NCI-H69 (cell line): ENCODE results near the gene DHX16.
A peak's percentile ranks its signal among the peaks of the same experiment; 100 is the strongest.

Source experiments
- DNase-seq: peaks from one replicate; lab custom pipeline; 2025; lab: John Stamatoyannopoulos, UW

DHX16 gene

DNA sequence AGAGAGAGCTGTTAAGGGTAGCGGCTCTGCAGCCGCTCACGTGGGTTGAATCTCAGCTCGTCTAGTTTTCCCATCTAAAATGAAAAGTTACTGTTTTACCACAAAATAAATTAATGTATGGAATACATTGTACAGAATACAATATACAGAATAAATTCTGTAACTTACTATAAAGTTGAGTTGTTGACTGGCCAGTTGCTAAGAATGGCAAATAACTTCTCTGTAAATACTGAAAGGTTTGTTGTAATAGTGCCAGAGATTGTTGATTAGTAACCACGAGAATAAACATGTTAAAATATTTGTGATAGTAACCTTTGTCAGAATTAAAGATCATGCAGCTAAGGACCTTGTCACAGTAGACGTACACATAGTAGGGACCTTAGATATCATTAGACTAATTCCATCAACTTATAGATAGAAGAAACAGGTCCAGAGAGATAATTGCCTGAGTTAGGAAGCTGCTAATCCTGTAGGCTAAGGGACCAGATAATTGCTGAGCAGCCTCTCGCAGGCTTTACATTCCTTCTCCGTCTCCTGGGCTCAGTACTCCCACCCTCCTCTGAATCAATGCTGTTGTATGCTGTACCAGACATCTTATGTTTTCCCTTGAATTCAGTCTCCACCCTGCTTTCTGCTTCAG is 18.5 kb upstream of the DHX16 start:
- peak; percentile 76 for DNase-seq

DNA sequence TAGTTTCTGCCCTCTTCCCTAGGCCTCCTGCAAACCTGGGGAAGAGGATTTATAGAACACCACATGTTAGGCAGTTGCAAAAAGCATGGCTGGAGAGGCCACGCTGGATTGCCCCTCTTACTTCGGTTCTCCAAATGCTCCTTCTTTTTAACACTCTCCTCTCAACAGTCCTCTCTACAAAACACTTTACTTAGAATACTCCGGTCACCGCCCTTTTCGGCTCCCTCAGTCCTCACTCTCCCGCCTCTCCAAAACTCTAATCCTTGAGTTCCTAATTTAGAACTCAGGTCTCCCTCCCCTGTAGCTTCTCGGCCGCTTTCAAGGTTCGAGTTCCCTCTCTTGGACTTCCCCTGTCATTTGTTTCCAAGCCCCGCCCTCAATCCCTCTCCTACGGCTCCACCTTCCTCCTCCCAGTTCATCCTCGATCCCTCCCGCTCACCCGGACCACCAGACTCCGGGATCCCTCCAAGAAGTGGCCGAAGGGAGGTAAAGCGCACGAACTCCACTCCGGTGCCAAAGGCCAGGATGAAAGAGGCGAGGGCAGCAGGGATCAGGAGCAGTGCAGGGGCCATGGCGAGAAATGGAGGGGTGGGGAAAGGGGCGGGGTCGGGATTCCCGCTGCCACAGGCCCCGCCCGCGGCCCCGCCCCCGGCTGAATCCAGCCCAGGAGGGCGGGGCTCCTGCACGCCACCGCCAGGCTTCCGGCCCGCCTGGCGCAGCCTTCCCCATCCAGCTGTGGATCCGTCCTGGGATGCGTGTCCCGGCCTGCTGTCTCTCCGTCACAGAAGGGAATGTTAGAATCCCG is 17.8 kb upstream of the DHX16 start, which contains the start of gene NRM:
TSS of gene NRM (minus strand) at position 582 of the 805 bp plus-strand sequence. CDS start at position 572, 10 bp downstream.
- DNase-seq = peak; percentile 95

DNA sequence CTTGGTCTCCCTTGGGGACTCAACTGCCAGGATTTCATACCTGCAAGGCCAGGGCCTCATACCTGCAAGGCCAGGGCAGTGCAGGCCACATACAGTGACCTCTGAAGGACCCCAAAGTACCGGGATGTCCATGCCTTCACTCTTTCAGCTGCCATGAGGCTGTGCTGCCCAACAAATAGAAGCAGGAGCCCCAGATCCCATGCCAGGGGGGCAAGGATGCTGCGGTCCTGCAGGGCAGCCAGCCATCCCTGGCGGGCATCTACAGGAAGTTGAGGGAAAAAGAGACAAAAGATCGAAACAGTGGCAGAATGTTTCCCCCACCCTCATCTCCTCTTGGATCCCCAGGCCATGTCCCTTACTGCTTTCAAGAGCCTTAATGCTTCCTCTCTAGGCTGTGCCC is 17.2 kb upstream of the DHX16 start:
- no peak for DNase-seq

DNA sequence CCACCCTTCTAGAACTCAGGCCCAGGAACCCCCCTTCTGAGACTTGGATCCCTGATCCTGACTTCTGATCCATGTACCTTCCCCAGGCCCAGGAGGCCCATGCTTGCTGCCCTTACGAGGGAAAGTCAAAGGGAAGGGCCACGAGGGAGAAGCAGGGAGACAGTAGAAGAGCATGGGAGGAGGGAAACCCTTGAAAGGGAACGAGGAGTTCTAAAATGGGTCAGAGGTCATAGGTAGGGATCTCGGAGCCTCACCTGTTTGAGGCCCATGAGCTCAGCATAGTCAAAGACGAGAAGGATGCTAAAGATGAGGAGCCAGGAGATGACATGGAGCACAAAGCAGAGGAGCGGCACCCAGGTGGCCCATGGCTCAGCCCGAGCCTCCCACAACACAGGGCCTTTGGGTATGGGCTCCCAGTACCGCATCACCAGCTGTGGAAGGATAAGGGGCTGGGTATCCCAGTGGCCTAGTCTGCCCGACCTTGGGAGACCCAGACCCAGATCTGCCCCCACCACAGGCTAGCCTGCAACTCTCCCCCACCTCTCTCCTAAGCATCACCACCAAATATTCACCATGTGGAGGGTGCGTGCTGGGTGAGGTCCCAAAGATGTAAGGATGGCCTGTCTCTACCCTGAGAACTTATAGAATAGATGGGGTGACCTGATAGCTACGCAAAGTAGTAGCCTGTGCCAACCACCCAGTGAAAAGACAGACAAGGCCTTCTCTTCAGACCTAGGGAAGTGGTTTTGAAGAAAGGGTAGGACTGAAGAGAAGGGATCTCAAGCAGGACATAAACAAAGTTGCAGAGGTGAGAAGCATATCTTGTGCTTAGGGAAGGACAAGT is 16.4 kb upstream of the DHX16 start:
- no peak for DNase-seq

DNA sequence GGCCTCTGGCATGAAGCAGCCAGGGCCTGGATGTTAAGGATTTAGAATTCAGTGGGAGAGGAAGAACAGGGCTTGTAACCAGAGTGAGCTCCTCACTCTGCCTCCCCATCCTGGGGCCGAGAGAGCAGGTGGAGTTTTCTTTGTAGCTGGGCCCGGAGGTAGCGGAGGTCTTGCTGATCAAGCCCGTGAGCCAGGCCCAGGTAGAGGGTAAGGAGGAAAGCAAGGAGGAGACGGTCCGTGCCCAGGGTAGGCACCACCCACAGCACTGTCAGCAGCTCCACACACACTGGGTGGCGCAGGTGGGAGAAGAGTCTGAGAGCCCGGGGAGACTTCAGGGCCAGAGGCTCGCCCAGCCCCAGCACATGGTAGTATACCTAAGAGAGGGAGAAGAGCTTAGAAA is 15.8 kb upstream of the DHX16 start:
- peak; percentile 17 for DNase-seq

DNA sequence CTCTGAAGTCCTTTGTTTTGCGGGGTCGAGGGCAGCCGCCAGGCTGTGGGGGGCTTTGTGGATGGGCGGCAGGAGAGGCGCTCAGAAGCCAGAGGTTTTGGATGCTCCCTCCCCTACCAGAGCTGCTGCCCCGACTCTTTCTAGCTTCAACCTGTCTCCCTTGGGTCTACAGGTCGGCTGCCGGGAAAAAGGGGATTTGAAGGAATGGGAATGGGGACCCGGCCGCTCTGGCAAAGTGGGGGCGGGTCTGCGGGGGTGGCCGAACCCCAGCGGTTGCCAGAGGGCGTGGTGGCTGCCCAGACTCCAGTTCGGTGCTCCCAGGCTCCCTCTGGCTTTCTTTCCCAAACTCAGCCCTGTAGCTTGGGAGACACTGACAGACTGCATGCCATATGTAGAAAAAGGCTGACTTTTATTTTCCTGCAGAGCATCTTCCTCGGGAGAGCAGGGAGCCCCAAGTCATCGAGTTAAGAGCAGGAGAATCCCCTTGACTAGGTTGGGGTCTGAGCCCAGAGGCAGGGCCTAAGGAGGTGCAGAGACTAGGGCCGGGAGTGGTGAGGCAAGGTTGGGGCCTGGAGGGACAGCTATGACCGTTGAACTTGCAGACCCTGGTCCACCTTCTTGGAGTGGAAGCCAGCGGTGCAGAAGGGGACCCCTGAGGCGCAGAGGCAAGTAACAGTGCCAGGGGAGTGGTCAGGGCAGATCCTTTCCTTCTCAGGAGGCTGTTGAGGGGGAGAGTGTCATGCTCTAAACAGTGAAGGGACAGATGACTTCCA is 15.0 kb upstream of the DHX16 start:
- DNase-seq = no peak

DNA sequence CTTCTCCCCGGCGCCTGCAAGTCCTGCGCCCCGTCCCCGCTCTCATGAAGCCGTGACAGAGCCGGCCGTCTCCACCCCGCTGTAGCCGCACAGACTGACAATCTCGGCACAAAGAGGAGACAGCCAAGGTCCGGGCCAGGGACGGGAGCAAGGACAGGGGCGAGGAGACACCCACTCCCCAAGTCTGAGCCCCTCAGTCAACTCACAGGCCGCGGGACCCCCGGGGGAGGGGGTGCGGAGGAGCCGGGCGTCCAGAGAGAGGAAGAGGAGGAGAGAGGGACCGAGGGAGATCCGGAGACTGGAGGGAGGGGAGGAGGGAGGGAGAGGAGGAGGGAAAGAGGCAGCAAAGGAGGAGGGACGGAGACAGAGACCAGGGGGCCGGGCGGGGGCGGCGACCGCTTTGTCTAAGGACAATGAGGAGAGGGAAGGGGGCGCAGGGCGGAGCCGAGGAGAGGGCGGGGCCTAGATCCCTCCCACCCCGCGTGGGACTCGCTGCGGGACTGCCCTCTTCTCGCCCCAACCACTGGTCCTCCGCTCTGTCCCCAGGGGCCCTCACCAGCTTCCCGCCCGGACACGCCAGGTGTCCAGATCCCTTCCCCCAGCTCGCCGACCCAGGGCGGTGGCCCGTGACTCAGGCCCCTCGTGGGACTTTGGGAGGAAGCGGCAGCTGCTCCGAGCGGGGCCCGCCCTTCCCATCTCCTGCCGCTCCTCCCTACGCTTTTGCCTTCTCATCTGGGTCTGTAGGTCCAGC is 14.3 kb upstream of the DHX16 start:
- peak; percentile 97 for DNase-seq

DNA sequence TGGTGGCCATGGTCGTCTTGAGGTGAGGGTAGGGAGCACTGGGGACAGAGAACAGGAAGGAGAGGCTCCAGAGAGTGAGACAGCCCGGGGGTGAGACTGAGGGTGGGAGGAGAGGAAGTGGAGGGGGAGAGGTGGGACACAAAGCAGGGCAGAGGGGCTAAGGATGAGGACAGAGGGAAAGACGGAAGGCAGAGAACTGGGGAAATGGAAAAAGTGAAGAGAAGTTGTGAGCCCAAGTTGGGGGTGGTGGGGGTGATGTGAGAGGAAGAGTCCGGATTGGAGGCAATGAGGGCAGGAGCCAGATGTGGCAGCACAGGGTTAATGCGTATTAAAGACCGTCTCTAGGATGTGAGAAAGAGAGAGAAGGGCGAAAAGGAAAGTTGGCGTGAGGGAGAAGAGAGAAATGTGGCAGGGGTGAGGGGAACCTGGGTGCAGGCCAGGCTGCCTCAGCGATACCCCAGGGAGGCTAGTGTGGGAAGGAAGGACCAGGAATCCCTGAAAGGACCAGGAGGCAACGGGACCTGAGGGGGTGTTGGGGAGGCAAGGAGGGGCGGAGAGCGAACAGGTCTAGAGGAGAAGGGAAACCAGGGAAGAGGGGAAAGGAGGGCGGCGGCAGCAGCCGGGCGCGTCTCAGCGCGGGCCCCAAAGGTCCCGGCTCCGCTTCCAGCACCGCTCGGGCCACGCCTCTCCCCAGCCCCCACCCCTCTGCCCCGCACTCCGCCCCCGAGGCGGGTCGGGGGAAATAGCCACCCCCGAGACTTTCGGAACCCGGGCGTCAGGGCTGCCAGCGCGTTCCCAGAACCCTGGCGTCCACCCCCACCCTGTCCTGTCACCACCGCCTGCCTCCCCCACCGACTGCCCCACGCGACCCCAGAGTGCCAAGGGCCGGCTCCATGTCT is 13.5 kb upstream of the DHX16 start, which contains the start of gene PPP1R18:
TSS of gene PPP1R18 (minus strand) at position 637 of the 899 bp plus-strand sequence. CDS start at position 10, 627 bp downstream.
- peak; percentile 76 for DNase-seq

DNA sequence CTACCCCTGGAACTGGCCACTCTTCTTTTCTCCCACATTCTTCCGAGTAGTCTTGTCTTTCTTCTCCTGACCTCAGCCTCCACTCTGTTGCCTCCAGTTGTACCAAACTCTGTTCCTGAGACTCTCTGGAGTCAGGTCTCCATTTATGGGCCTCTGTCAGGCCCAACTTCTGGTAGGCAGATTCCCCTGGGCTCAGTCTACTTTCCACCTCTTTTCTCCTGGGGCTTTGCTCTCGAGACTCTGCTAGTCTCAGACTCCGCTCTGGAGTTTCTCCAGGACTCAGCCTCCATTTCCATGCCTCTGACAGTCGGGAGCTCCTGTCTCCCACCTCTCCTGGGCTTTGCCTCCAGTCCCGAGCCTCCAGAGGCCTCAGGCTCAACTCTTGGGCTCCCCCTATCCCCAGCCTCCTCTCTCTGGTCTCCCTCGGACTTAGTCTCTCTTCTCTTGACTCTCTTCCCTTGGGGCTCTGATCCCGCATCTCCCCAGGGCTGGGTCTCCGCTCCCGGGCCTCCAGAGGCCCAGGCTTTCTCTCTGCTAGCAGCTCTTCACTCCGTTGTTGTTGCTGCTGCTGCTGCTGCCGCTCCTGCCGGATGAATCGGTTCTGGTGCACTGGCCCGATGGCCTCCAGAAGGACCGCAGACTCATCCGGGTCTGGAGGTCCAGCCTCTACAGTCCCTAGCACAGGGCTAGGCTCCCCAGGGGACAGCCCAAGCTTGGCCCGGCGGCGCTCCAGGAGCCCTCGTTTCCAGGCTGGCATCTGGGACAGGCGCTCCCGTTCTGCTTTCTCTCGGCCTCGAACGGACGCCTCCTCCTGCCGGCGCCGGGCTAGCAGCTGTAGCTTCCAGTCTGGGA is 12.6 kb upstream of the DHX16 start:
- no peak for DNase-seq

DNA sequence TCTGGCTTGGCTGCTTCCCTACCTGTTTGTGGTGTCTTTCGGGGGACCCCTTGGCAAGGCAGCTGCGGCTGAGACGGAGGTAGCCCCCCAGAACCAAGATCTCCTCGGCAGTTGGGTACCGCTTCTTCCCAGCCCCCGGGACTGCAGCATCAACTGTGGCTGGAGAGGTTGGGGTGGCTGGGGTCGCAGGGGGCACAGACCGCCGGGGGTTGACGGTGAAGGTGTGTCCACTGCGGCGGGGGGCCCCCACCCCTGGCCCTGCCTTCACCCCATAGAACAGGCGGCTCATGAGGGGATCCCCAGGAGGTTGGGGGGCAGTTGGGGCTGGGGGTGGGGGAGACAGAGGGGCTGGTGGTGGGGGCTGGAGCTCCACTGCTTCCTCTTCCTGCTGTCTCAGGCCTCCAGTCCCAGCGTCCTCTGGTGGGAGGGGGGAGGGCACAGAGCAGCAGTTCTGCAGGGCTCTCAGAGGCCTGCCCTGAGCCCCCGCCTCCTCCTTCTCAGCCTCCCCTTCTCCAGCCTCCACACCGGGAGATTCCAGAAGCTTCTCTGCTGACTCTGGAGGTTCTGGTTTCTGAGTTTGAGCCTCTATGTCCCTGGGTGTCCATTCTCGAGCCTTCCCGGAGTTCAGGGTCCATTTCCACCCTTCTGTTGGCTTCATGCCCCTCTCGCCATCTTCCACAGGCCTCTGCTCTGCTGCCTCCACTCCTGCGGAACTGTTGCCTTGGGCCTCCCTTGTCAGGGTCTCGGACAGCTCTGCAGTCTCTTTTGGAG is 11.8 kb upstream of the DHX16 start:
- DNase-seq = no peak

DNA sequence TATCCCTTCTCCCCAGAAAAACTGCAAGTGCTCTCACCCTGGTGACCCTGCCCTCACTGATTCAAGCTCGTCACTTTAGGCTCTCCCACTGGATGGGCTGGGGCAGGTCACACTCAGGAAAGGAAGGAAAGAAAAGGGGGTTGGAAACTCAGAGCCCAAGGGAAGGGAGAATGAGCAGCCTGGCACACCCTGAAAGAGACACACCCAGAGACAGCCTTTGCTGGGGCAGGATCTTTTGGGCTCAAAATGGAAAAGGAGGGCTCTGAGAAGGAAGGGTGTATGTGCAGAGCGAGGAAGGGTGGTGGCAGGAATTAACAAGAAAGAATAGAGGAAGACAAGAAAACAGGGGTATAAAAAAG is 11.2 kb upstream of the DHX16 start:
- DNase-seq = no peak

DNA sequence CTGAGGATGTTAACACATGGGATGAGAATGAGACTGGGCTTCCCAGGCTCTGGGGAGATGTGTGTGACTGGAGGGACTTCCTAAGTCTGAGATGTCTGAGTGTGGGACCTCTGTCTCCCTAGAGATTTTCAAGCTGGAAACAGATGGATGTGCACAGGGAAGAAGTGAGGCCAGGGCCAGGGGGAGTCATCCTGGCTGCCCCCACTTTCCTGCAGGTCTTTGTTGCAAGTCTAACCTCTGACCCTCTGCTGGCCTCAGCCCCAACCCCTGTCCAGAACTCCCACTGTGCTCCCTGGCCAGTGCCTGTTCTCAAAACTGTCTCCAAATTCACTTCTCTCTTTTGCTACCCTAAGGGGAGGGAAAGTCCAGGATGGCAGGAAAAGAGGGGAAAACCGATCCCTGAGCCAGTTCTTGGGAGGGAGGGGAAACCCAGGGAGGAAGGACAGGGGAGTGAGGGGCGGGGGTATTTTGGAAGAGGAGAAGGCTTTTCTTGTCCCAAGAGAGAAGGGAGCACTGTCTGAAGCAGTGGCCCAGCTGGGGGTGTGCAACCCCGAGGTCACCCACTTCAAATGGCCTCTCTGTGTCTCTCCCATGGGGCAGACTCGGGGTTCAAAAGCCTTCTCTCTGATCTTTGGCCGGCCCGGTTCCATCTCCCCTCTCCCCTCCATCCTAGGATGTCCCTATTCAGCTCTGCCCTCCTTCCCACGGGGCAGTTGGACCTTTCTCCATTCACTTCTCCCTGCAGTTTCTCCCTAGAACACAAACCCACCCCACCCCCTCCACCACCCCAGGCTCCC is 10.6 kb upstream of the DHX16 start:
- no peak for DNase-seq

DNA sequence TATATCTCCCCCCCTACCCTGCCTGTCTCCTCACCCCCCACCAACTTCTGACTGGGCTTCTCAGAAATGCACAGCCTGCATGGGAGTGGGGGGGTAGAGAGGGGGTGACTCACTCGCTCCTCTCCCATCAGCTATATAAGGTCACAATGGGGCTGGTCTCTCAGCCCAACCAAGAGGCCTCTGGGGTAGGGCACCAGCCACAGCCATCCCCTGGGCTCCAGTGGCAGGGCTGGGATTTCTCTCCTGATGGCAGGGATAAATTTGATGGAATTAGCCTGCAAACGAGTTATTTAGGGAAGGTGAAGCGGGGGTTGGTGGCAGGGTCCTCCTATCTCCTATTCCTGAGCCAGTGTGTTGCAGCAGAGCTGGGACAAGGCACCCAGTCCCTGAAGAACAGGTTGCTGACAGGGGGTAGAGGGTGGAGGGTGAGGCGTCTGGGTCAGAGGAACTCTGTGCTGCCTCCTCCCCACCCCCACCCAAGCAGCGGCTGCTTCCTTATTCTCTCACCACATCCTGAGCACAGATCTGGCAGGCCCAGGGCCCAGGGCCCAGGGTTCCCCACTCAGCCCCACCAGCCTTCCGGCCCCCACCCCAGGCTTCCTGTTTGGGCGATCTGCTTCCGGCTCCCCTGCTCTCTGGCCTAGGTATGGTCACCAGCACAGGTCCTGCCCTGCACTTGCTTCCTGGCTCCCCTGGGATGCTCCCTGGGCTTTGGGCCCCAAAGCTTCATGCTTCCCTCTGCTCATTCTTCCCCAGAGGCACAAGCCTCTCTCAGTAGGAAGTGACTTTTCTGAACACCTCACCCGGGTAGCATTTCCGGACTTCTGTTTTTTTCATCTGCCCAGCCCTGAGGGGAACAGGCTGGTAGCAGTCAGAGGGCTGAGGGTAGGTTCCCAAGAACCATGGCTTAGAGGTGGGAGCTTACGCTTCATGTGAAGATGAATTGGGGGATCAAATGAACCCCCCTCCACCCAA is 9.6 kb upstream of the DHX16 start:
- peak; percentile 48 for DNase-seq

DNA sequence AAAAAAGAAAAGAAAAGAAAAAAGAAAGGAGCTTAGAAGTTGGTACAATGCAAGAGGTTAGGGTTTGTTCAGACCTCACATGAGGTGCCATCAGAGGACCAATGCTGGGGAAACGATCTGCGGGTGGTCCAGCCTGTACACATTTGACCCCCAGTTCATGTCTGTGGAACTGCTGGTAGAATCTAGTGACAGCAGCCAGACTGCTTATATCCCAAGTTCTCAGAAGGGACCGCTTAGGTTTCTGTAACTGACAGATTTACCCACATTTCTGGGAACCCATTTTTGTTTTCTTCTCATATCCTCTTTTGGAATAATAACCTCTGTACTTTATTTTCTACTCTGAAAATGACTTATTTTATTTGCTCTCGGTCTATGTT is 8.9 kb upstream of the DHX16 start:
- DNase-seq = no peak

DNA sequence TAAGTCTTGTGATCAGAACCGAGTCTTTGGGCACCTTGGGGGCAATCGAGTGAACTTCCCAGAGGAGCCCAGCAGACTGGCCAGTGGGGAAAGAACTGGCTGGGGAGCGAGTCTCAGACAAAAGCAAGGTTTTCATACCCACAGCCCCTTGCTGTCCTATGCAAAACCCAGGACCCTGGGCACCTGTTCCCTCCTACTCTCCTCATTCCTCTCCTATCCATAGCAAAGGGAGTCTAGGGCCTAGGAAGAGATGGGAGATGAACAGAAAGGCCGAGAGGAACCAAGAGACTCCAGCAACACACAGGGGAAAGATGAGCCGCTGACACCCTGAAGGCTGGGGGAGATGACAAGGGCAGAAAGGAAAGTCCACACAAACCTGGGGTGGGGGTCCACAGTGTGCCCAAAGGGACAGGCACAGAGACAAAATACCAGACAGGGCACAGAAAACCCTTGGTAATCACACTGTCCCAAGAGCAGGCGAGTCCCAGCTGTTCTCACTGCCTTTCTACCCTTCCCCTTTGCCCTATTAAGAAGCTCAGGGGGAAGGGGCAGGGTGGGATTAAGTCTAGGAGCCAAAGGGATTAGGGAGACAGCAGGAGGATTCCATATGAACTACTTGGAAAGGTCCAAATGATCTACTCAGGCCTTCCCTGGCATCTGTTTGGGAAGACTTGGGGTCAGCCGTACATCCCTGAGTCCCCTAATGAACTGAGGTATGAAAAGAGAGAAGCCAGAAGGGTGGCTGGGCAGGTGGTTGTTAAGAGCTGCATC is 7.1 kb upstream of the DHX16 start:
- DNase-seq = no peak
